ENCODE data around the gene HEG1.

DNA sequence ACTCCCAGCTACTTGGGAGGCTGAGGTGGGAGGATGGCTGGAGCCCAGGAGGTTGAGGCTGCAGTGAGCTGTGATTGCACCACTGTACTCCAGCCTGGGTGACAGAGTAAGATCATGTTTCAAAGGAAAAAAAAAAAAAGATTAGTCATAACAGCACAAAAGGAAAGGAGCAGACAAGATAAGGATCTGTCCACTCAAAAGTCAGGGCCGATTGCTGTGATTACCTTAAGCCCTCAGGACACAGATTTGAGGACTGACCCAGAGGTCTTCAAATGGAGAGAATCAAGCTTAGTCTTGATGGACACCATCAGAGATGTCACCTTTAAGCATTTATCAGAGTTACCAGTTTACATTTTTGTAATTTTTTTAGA is 23.9 kb upstream of the HEG1 start:
- TF ChIP-seq, protein P1, sequence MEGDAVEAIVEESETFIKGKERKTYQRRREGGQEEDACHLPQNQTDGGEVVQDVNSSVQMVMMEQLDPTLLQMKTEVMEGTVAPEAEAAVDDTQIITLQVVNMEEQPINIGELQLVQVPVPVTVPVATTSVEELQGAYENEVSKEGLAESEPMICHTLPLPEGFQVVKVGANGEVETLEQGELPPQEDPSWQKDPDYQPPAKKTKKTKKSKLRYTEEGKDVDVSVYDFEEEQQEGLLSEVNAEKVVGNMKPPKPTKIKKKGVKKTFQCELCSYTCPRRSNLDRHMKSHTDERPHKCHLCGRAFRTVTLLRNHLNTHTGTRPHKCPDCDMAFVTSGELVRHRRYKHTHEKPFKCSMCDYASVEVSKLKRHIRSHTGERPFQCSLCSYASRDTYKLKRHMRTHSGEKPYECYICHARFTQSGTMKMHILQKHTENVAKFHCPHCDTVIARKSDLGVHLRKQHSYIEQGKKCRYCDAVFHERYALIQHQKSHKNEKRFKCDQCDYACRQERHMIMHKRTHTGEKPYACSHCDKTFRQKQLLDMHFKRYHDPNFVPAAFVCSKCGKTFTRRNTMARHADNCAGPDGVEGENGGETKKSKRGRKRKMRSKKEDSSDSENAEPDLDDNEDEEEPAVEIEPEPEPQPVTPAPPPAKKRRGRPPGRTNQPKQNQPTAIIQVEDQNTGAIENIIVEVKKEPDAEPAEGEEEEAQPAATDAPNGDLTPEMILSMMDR (conservative IDR thresholded peaks at IDR 0.05), result no peak
- TF ChIP-seq ZFX (IDR thresholded peaks at IDR 0.05), result no peak

All from C4-2B (cell line).